ENCODE data around the gene SREBF2.

The SREBF2 gene

DNA sequence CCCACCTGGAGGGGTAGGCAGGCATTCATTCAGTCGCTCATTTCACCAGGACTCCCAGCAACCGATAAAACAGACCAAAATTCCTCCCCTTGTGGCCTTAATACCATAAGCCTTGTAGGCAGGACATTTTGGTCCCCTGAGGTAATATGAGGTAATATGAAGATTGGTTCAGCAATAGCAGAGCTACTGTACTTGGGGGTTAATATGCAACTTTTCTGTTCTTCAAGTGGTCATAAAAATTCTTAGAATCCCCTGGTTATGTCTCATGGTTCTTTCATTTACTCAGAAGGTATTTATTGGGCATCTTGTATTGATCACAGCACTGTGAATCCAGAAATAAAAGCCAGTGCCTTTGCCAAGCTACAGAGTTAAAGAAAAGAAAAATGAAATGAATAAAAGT lies 52.2 kb downstream of the SREBF2 start:
- peaks cover 97% of the 10 kb centered on the region for H3K36me3 ChIP-seq (ENCODE audit: insufficient read depth, low read length)
- no peak for TF ChIP-seq FOXP2 (optimal IDR thresholded peaks at IDR 0.05; ENCODE audit: control extremely low read depth, extremely low read length, insufficient read depth)
- no peak for TF ChIP-seq POLR2AphosphoS5 (IDR thresholded peaks at IDR 0.05; ENCODE audit: borderline replicate concordance, low read depth, low read length)
- no peak for TF ChIP-seq EZH2 (IDR thresholded peaks at IDR 0.05)
- H3K4me3 ChIP-seq = no peak overlapping the region
- no peaks in the 10 kb centered on the region for H3K9me3 ChIP-seq (ENCODE audit: low read depth, low read length)
- no peak for DNase-seq (ENCODE audit: low read depth, low spot score)
- H3K27ac ChIP-seq = no peak overlapping the region
- H3K9ac ChIP-seq (ENCODE audit: insufficient read length) = no peak overlapping the region

DNA sequence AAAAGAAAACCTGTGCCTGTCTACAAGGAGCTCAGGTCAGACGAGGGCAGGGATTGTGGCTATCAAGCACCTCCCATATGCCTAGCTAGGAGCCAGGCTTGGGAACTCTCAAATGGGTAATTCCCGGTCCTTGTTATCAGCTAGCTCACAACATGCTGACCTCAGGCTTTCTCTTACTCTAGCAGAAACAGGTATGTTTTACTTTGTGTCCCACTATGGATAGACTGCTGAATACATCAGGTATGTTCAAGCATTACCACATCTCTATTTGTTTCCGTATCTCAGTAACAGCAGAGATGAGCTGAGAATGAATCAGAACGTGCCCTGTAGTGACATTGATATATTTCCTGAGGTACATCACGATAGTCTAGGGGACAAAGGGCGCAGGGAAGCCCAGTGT lies 52.6 kb downstream of the SREBF2 start:
- Histone ChIP-seq H3K36me3 (ENCODE audit: insufficient read depth, low read length) (peaks cover 97% of the 10 kb centered on the region), H3K27ac (no peak overlapping the region), H3K4me3 (no peak overlapping the region), H3K9ac (ENCODE audit: insufficient read length) (no peak overlapping the region), H3K9me3 (ENCODE audit: low read depth, low read length) (no peaks in the 10 kb centered on the region)
- TF ChIP-seq POLR2AphosphoS5 (IDR thresholded peaks at IDR 0.05; ENCODE audit: borderline replicate concordance, low read depth, low read length) (no peak), EZH2 (IDR thresholded peaks at IDR 0.05) (no peak), FOXP2 (optimal IDR thresholded peaks at IDR 0.05; ENCODE audit: control extremely low read depth, extremely low read length, insufficient read depth) (no peak)
- no peak for DNase-seq (ENCODE audit: low read depth, low spot score)

DNA sequence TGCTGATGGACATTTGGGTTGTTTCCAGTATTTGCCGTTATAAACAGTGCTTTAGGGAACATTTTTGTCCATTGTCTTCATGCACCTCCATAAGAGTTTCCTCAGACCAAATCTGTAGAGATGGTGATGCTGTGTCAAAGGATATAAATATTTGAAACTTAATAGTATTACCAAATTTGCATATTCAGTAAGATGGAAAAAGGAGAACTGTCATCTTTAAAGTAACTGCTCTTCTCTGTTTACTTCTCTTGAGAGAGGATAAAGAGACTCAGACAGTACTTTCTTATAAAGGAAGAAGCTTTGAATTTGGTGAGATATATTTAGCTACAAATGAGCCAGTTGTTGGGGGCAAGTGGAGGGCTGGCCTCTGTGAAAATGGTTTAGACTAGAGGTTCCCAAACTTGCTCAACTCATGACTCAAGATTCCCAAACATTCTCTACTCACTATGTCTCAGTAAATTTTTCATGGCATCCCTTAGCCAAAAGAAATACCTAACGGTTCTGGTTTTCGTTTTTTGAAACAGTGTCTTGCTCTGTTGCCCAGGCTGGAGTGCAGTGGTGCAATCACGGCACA lies 55.8 kb downstream of the SREBF2 start:
- H3K4me3 ChIP-seq = no peak overlapping the region
- H3K36me3 ChIP-seq (ENCODE audit: insufficient read depth, low read length) = peaks cover 93% of the 10 kb centered on the region
- H3K27ac ChIP-seq = no peak overlapping the region
- no peak overlapping the region for H3K9ac ChIP-seq (ENCODE audit: insufficient read length)
- no peak for DNase-seq (ENCODE audit: low read depth, low spot score)
- H3K9me3 ChIP-seq (ENCODE audit: low read depth, low read length) = no peaks in the 10 kb centered on the region
- TF ChIP-seq FOXP2 (optimal IDR thresholded peaks at IDR 0.05; ENCODE audit: control extremely low read depth, extremely low read length, insufficient read depth) = no peak
- no peak for TF ChIP-seq EZH2 (IDR thresholded peaks at IDR 0.05)
- no peak for TF ChIP-seq POLR2AphosphoS5 (IDR thresholded peaks at IDR 0.05; ENCODE audit: borderline replicate concordance, low read depth, low read length)

DNA sequence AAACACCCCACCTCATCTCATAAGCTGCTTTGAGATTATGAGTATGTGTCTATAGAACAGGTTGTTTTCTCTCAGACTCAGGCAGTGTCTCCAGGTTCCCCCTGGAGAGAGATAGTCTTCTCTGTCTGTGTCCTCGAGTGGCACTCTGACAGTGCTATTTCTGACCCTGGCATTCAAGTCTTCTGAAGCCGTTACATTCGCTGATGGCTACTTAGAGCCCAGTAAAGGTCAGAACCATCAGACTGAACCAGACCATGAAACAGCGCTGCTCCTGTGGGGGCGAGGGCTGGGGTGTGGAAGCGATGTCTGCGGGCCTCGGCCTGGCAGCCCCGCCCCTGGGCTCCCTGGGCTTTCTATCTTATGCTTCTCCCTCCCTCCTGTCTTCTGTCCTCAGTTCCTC lies 58.5 kb downstream of the SREBF2 start:
- Histone ChIP-seq H3K9ac (ENCODE audit: insufficient read length) (no peak overlapping the region), H3K9me3 (ENCODE audit: low read depth, low read length) (no peaks in the 10 kb centered on the region), H3K36me3 (ENCODE audit: insufficient read depth, low read length) (peaks cover 84% of the 10 kb centered on the region), H3K4me3 (no peak overlapping the region), H3K27ac (no peak overlapping the region)
- TF ChIP-seq EZH2 (IDR thresholded peaks at IDR 0.05) = no peak
- no peak for DNase-seq (ENCODE audit: low read depth, low spot score)

DNA sequence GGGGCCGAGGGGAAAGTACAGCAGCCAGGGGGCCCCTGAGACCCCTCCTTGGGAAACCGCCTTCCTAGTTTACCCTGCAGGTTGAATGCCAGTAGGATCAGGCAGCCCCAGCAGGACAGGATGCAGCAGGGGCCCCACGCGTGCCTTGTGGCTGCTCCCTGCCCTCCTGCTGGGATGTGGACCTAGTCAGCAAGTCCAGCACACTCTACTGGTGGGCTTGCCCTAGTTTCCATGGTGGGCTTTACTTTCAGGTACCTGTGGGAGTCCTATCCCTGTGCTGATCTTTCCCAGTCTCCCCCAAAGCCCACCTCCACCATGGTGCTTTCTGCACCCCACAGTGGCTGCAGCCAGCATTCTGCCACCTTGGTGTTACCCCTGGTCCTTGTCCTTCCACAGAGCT lies 59.8 kb downstream of the SREBF2 start:
- Histone ChIP-seq H3K36me3 (ENCODE audit: insufficient read depth, low read length) (peaks cover 85% of the 10 kb centered on the region), H3K9ac (ENCODE audit: insufficient read length) (no peak overlapping the region), H3K9me3 (ENCODE audit: low read depth, low read length) (no peaks in the 10 kb centered on the region), H3K4me3 (no peak overlapping the region), H3K27ac (no peak overlapping the region)
- no peak for DNase-seq (ENCODE audit: low read depth, low spot score)
- TF ChIP-seq EZH2 (IDR thresholded peaks at IDR 0.05) (no peak), FOXP2 (optimal IDR thresholded peaks at IDR 0.05; ENCODE audit: control extremely low read depth, extremely low read length, insufficient read depth) (no peak)

DNA sequence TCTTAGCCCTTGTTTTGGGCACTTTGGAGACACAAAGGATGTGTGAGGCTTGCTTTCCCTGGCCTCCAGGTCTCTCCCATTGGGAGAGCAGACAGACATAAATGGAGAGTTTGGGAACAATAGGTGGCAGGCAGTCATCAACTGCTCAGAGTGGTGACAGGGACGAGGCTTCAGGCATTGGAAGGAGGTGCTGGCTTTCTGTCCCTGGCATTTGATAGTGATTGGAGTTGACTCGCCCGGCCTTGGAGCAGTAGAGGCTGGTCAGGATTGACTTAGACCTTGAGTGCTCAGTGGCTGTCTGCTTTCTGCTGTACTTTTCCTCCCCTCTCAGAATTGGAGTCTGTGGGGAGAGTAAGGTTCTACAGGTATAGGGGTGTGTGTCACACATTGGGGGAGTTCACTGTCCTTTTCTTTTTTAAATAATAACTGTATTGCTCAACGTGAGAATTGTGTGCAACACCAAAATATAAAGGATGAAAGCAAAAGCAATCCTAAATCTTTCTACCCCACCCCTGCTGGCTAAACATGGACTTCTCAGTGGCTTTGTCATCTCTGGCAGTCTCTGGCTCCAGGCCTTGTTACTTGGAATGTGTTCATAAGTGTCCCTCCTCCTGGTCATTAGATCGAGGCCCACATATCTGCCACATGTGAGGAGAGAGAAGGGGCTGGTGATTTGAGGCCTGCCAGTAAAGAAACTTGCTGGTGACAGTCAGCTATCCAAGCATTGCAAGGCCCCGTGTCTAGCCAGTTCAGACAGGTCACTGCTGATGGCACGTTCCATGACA lies 60.9 kb downstream of the SREBF2 start:
- H3K9me3 ChIP-seq (ENCODE audit: low read depth, low read length) = no peaks in the 10 kb centered on the region
- H3K36me3 ChIP-seq (ENCODE audit: insufficient read depth, low read length) = peaks cover 84% of the 10 kb centered on the region
- TF ChIP-seq FOXP2 (optimal IDR thresholded peaks at IDR 0.05; ENCODE audit: control extremely low read depth, extremely low read length, insufficient read depth) (no peak), POLR2AphosphoS5 (IDR thresholded peaks at IDR 0.05; ENCODE audit: borderline replicate concordance, low read depth, low read length) (no peak)
- no peak overlapping the region for H3K27ac ChIP-seq
- no peak for DNase-seq (ENCODE audit: low read depth, low spot score)
- H3K9ac ChIP-seq (ENCODE audit: insufficient read length) = no peak overlapping the region
- no peak overlapping the region for H3K4me3 ChIP-seq

DNA sequence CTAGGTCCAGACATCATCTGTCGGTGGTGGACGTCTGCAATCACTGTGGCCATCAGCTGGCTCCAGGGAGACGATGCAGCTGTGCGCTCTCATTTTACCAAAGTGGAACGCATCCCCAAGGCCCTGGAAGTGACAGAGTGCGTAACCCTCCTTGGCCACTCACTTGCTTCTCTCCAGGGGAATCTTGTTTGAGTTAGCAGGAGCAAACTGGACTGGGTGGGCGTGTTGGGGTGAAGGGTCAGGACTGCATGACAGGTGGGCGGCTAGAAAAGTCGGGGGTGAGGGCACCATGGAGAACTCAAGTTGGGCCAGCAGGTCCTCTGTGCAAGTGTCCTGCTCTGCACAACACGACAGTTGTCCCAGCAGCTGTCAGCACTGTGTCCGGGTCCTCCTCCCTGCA lies 65.7 kb downstream of the SREBF2 start:
- H3K9ac ChIP-seq (ENCODE audit: insufficient read length) = no peak overlapping the region
- TF ChIP-seq FOXP2 (optimal IDR thresholded peaks at IDR 0.05; ENCODE audit: control extremely low read depth, extremely low read length, insufficient read depth) (no peak), EZH2 (IDR thresholded peaks at IDR 0.05) (no peak), POLR2AphosphoS5 (IDR thresholded peaks at IDR 0.05; ENCODE audit: borderline replicate concordance, low read depth, low read length) (no peak)
- no peak for DNase-seq (ENCODE audit: low read depth, low spot score)
- H3K27ac ChIP-seq = no peak overlapping the region
- H3K36me3 ChIP-seq (ENCODE audit: insufficient read depth, low read length) = peaks cover 83% of the 10 kb centered on the region
- no peaks in the 10 kb centered on the region for H3K9me3 ChIP-seq (ENCODE audit: low read depth, low read length)
- H3K4me3 ChIP-seq = no peak overlapping the region

DNA sequence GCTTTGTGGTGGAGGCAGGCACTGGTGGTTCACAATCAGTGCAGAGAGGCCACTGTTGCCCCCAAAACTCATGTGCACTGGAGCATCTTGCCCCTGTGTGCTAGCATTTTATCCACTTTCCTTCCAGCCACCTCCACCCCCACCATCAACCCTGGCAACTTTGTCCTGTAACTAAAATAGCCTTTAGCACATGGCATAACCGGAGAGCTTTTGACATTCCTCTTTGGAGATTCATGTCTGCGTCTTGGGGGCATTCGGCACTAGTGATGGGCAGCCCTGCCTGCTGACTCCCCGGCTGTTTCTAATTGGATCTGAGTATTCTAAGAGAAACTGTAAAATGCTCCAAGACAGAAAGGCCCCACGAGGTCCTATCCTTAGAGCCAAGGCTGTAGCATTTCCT lies 66.2 kb downstream of the SREBF2 start:
- TF ChIP-seq POLR2AphosphoS5 (IDR thresholded peaks at IDR 0.05; ENCODE audit: borderline replicate concordance, low read depth, low read length) = no peak
- TF ChIP-seq FOXP2 (optimal IDR thresholded peaks at IDR 0.05; ENCODE audit: control extremely low read depth, extremely low read length, insufficient read depth) = no peak
- TF ChIP-seq EZH2 (IDR thresholded peaks at IDR 0.05) = no peak
- Histone ChIP-seq H3K36me3 (ENCODE audit: insufficient read depth, low read length) (peaks cover 81% of the 10 kb centered on the region), H3K9me3 (ENCODE audit: low read depth, low read length) (no peaks in the 10 kb centered on the region)

More for the DNA sequence above, 66.2 kb downstream of the SREBF2 start:
- Histone ChIP-seq H3K4me3 (no peak overlapping the region), H3K27ac (no peak overlapping the region), H3K9ac (ENCODE audit: insufficient read length) (no peak overlapping the region)
- DNase-seq (ENCODE audit: low read depth, low spot score) = no peak

Data from SK-N-MC (cell line).